ENCODE measurements around the gene CCDC88C. TPM values are rescaled to one million over a fixed set of nuclear protein-coding genes. Genes with fewer than 3 reads are reported as not detected.

The CCDC88C gene
- total and polyA plus RNA-seq, 2 experiments from 2014 or later: 23.6 to 60.7 TPM

GRCh38 chr14:91288876-91289275 lies 128.7 kb downstream of the CCDC88C start:
- Histone ChIP-seq H3K4me2 (no peak overlapping the region), H3K4me3 (no peak overlapping the region), H3K4me1 (ENCODE audit: insufficient read depth) (no peaks in the 10 kb centered on the region), H3K27ac (ENCODE audit: low read depth) (no peak overlapping the region), H3K36me3 (ENCODE audit: insufficient read depth) (peaks cover 16% of the 10 kb centered on the region; the same call in 1 of the 2 replicates), H3K27me3 (ENCODE audit: insufficient read depth) (no peaks in the 10 kb centered on the region), H3K79me2 (replicated peaks; ENCODE audit: insufficient read depth) (no peaks in the 10 kb centered on the region), H2AFZ (no peak overlapping the region), H4K20me1 (replicated peaks; ENCODE audit: insufficient read depth) (no peaks in the 10 kb centered on the region), H3F3A (replicated peaks; ENCODE audit: low read depth) (0 out of 2 replicates have a peak, but pooled peaks cover 5% of the 10 kb centered on the region), H3K9me2 (ENCODE audit: insufficient read depth) (no peaks in the 10 kb centered on the region)
- Mint-ChIP-seq H3K9me3 (no peaks in the 10 kb centered on the region), H3K27me3 (ENCODE audit: insufficient read depth, low read depth, poor library complexity) (peaks cover 4% of the 10 kb centered on the region), H3K27ac (no peak overlapping the region), H3K4me1 (no peaks in the 10 kb centered on the region), H3K4me3 (no peak overlapping the region), H3K36me3 (ENCODE audit: low read depth) (peaks cover 60% of the 10 kb centered on the region)
- DNase-seq (ENCODE audit: low spot score) (no peak), ATAC-seq (no peak)
- TF ChIP-seq POLR2AphosphoS5 (IDR thresholded peaks at IDR 0.05; ENCODE audit: low read depth) (no peak), ZNF114 (CRISPR knock-in tag; IDR thresholded peaks at IDR 0.05) (no peak), CREB1 (CRISPR knock-in tag; IDR thresholded peaks at IDR 0.05; ENCODE audit: low read depth) (no peak), EZH2phosphoT487 (IDR thresholded peaks at IDR 0.05; ENCODE audit: unreplicated experiment) (no peak), REST (IDR thresholded peaks at IDR 0.05; ENCODE audit: unreplicated experiment) (no peak), EZH2 (IDR thresholded peaks at IDR 0.05; ENCODE audit: low read depth, unreplicated experiment) (no peak), ZNF462 (CRISPR knock-in tag; IDR thresholded peaks at IDR 0.05) (no peak), STAT1 (IDR thresholded peaks at IDR 0.05; ENCODE audit: unreplicated experiment) (no peak), ZNF331 (CRISPR knock-in tag; IDR thresholded peaks at IDR 0.05; ENCODE audit: low read depth) (no peak), JUNB (IDR thresholded peaks at IDR 0.05; ENCODE audit: unreplicated experiment) (no peak), CTCF (conservative IDR thresholded peaks at IDR 0.05; ENCODE audit: low read depth in 2 of 2) (no peak), NANOG (IDR thresholded peaks at IDR 0.05; ENCODE audit: borderline replicate concordance) (no peak)
- TF ChIP-seq, protein P1, sequence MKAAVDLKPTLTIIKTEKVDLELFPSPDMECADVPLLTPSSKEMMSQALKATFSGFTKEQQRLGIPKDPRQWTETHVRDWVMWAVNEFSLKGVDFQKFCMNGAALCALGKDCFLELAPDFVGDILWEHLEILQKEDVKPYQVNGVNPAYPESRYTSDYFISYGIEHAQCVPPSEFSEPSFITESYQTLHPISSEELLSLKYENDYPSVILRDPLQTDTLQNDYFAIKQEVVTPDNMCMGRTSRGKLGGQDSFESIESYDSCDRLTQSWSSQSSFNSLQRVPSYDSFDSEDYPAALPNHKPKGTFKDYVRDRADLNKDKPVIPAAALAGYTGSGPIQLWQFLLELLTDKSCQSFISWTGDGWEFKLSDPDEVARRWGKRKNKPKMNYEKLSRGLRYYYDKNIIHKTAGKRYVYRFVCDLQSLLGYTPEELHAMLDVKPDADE (IDR thresholded peaks at IDR 0.05): no peak
